A549 treated with AZD2906 at 1 μM for 4 hours (cell line): ENCODE results near the gene SCN4A. TPM values are rescaled to one million over a fixed set of nuclear protein-coding genes. Genes with fewer than 3 reads are reported as not detected.

Source experiments
- total RNA-seq: library from RNA; stranded (reverse); fragments of 200-300 nt; extraction: Qiagen RNA extraction; gene quantifications from 5 replicates; pipeline ENCODE4 v1.2.3, GENCODE V29; 2022

The SCN4A gene
- total RNA-seq: 0.02 to 0.13 TPM (median 0.03 TPM) in 5 replicates

GRCh38 chr17:63972796-63973195 lies at the start of gene SCN4A:
TSS of gene SCN4A (minus strand) at chr17:63972918. CDS start at chr17:63972841, 77 bp downstream.

GRCh38 chr17:64020056-64020766 lies 47.5 kb upstream of the SCN4A start, which contains the start of gene ICAM2:
TSS of gene ICAM2 (minus strand) at chr17:64020633. CDS start at chr17:64006691, 13,942 bp downstream.

DNA sequence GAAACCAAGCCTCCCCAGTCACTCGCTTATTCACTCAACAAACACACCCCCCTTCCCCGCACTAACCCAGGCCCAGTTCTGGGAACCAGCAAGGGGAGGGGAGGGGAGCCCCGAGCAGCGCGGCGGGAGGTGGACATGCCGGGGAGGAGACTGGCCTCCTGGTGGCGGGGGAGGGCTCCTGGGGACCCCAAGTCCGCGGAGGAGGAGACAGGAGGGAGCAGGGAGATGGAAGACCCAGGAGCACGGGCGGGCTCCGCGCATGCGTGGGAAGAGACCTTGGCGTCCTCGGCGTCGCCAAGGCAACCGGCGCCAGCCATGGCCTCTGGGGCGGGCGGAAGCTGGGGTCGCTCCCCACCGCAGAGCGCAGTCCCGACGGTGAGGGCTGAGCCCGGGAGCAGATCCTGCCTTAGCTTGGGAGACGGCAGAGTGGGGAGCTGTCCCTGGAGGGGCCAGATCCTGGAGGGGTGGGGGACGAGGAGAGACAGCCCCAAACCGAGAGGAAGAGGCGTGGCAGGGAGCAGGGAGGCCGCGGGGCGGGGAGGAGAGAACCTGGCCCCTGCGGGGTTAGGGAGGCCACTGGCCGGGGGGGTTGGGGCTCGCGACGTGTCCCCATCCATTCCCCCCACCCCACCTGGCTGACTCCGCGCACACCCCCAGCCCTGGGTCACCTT lies 25.5 kb upstream of the SCN4A start, which contains the start of gene PRR29:
TSS of gene PRR29 (plus strand) at position 302 of the 671 bp plus-strand sequence. CDS start at position 316, 14 bp downstream.

DNA sequence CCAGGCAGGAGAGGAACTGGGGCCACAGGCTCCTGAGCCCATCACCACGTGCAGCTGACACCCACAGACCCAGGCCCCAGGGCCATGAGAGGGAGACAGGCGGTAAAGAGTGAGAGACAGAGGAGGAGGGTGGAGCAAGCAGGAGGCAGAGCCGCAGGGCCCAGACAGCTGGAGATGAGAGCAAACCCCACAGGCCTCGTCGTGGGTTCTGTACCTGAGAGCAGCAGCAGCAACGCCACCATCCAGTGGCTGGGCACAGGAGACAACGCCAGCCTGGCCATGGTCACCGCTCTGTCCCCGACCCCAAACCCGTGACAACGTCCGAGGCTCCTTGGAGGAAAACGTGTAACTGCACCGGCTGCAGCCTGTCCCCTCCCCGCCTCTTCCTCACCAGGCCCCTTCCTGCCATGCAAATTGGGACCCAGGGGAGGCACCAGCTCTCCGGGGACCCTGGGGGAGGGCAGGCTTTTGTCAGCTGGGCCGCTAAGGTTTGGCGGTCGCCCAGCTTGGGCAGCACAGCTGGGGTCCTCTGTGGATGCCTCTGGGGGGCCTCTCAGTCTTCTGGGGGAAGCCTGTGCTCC lies 40.6 kb downstream of the SCN4A start, which contains the start of gene CD79B:
TSS of gene CD79B (minus strand) at position 351 of the 581 bp plus-strand sequence. CDS start at position 281, 70 bp downstream.

GRCh38 chr17:63918789-63919305 lies 53.9 kb downstream of the SCN4A start, which contains the start of gene GH1:
TSS of gene GH1 (minus strand) at chr17:63918839. CDS start at chr17:63918776, 63 bp downstream.

GRCh38 chr17:63911041-63911635 lies 61.6 kb downstream of the SCN4A start, which contains the start of gene CSHL1:
TSS of gene CSHL1 (minus strand) at chr17:63911258. CDS start at chr17:63911196, 62 bp downstream.

GRCh38 chr17:63896524-63897354 lies 76.0 kb downstream of the SCN4A start, which contains the start of gene CSH1:
TSS of gene CSH1 (minus strand) at chr17:63896574. CDS start at chr17:63896511, 63 bp downstream.

Other genes with a start within 250 kb of the SCN4A start
- gene STRADA, start 231.1 kb downstream of the SCN4A start, total RNA-seq: 23.5 to 26.8 TPM (median 25.5 TPM) in 5 replicates
- 88.4 to 136 TPM (median 94.2 TPM) in 5 replicates for gene CCDC47, start 199.3 kb downstream of the SCN4A start, total RNA-seq
- gene DDX42, start 198.7 kb downstream of the SCN4A start, total RNA-seq: 88.4 to 107 TPM (median 92.5 TPM) in 5 replicates
- gene PSMC5, start 145.5 kb downstream of the SCN4A start, total RNA-seq: 195 to 239 TPM (median 204 TPM) in 5 replicates
- gene FTSJ3, start 145.3 kb downstream of the SCN4A start, total RNA-seq: 43.9 to 61.3 TPM (median 52.1 TPM) in 5 replicates
- 53.1 to 63.3 TPM (median 56.4 TPM) in 5 replicates for gene SMARCD2, start 130.2 kb downstream of the SCN4A start, total RNA-seq
- gene CSH2, start 99.2 kb downstream of the SCN4A start, total RNA-seq: not detected in 5 replicates
- not detected in 5 replicates for gene GH2, start 91.0 kb downstream of the SCN4A start, total RNA-seq
- gene CSH1, start 76.3 kb downstream of the SCN4A start, total RNA-seq: not detected in 5 replicates
- not detected in 5 replicates for gene CSHL1, start 61.7 kb downstream of the SCN4A start, total RNA-seq
- not detected in 5 replicates for gene GH1, start 54.1 kb downstream of the SCN4A start, total RNA-seq
- gene CD79B, start 40.6 kb downstream of the SCN4A start, total RNA-seq: 0.07 to 0.08 TPM in 2 of 5 replicates, not detected in the others
- 0.44 to 0.74 TPM (median 0.68 TPM) in 5 replicates for gene PRR29, start 25.4 kb upstream of the SCN4A start, total RNA-seq
- 0.07 to 0.18 TPM (median 0.09 TPM) in 4 of 5 replicates, not detected in the other for gene ICAM2, start 47.7 kb upstream of the SCN4A start, total RNA-seq
- gene ERN1, start 157.2 kb upstream of the SCN4A start, total RNA-seq: 3.3 to 3.8 TPM (median 3.5 TPM) in 5 replicates